ENCODE data around the gene TSPAN3. TPM values are rescaled to one million over a fixed set of nuclear protein-coding genes. Genes with fewer than 3 reads are reported as not detected.
A peak's percentile ranks its signal among the peaks of the same experiment; 100 is the strongest.

The TSPAN3 gene
- total RNA-seq, 2 experiments from 2014 or later: 14.7 to 15.5 TPM

- H3K4me1 ChIP-seq (ENCODE audit: insufficient read depth, low read length): peaks cover 4% of the 10 kb centered on the region
- H3K36me3 Mint-ChIP-seq (ENCODE audit: low read depth): no peaks in the 10 kb centered on the region
- no peaks in the 10 kb centered on the region for H3K36me3 ChIP-seq (ENCODE audit: insufficient read depth, low read length)
- ChIA-PET CTCF (no interaction called here), POLR2A (no interaction called here)
- TF ChIP-seq CTCF (IDR thresholded peaks at IDR 0.05): no peak
- no peaks in the 10 kb centered on the region for H3K9me3 ChIP-seq (ENCODE audit: control insufficient read depth in 1 of 2, insufficient read depth in 1 of 2, low read length in 2 of 2)
- H3K4me3 ChIP-seq (ENCODE audit: low read length): no peak overlapping the region
- no peak overlapping the region for H3K27ac ChIP-seq (ENCODE audit: low read depth in 1 of 2, low read length in 2 of 2)
- ATAC-seq (ENCODE audit: poor library complexity) (no peak), DNase-seq (no peak)
- intact Hi-C loops (cut with DNase I, micrococcal nuclease): loop anchor here in 1 of 2 experiments (10.0 kb wide), 1 partner anchor 1798 kb away; the partner anchor contains the start of gene MORF4L1
- peaks cover 4% of the 10 kb centered on the region for H3K27me3 Mint-ChIP-seq
- H3K4me1 Mint-ChIP-seq (ENCODE audit: low read depth): peaks cover 8% of the 10 kb centered on the region
- H3K4me3 Mint-ChIP-seq: no peak overlapping the region
- no peaks in the 10 kb centered on the region for H3K9me3 Mint-ChIP-seq
- H3K27ac Mint-ChIP-seq: no peak overlapping the region
- no peaks in the 10 kb centered on the region for H3K27me3 ChIP-seq (ENCODE audit: control insufficient read depth in 1 of 2, insufficient read depth in 2 of 2, low read length in 2 of 2)
Measured at GRCh38 chr15:77076323-77076915, 5.5 kb upstream of the TSPAN3 start.

- no peak for TF ChIP-seq CTCF (IDR thresholded peaks at IDR 0.05)
- H3K4me1 Mint-ChIP-seq (ENCODE audit: low read depth): peaks cover 14% of the 10 kb centered on the region
- peaks cover 3% of the 10 kb centered on the region for H3K36me3 Mint-ChIP-seq (ENCODE audit: low read depth)
- Histone ChIP-seq H3K4me1 (ENCODE audit: insufficient read depth, low read length) (peaks cover 9% of the 10 kb centered on the region), H3K27ac (ENCODE audit: low read depth in 1 of 2, low read length in 2 of 2) (no peak overlapping the region), H3K36me3 (ENCODE audit: insufficient read depth, low read length) (no peaks in the 10 kb centered on the region), H3K4me3 (ENCODE audit: low read length) (no peak overlapping the region), H3K27me3 (ENCODE audit: control insufficient read depth in 1 of 2, insufficient read depth in 2 of 2, low read length in 2 of 2) (no peaks in the 10 kb centered on the region), H3K9me3 (ENCODE audit: control insufficient read depth in 1 of 2, insufficient read depth in 1 of 2, low read length in 2 of 2) (no peaks in the 10 kb centered on the region)
- H3K27me3 Mint-ChIP-seq: peaks cover 4% of the 10 kb centered on the region
- no peaks in the 10 kb centered on the region for H3K9me3 Mint-ChIP-seq
- ChIA-PET POLR2A (no interaction called here), CTCF (no interaction called here)
- H3K27ac Mint-ChIP-seq: no peak overlapping the region
- ATAC-seq (ENCODE audit: poor library complexity): no peak
- no peak overlapping the region for H3K4me3 Mint-ChIP-seq
- intact Hi-C loops (cut with DNase I, micrococcal nuclease): loop anchor here in 1 of 2 experiments (10.0 kb wide), 1 partner anchor 1799 kb away; the partner anchor contains the start of gene MORF4L1
- DNase-seq: no peak
Measured at GRCh38 chr15:77075528-77075927, 4.6 kb upstream of the TSPAN3 start.

GRCh38 chr15:77074350-77074749 is 3.4 kb upstream of the TSPAN3 start:
- Mint-ChIP-seq H3K4me3 (peak overlapping the region; percentile 13), H3K36me3 (ENCODE audit: low read depth) (peaks cover 7% of the 10 kb centered on the region), H3K27me3 (peaks cover 4% of the 10 kb centered on the region), H3K4me1 (ENCODE audit: low read depth) (peaks cover 21% of the 10 kb centered on the region), H3K27ac (no peak overlapping the region), H3K9me3 (no peaks in the 10 kb centered on the region)
- no peak for ATAC-seq (ENCODE audit: poor library complexity)
- H3K4me3 ChIP-seq (ENCODE audit: low read length): no peak overlapping the region
- CTCF ChIA-PET: no interaction called here
- H3K27ac ChIP-seq (ENCODE audit: low read depth in 1 of 2, low read length in 2 of 2): no peak overlapping the region
- POLR2A ChIA-PET: no interaction called here
- no peaks in the 10 kb centered on the region for H3K36me3 ChIP-seq (ENCODE audit: insufficient read depth, low read length)
- H3K27me3 ChIP-seq (ENCODE audit: control insufficient read depth in 1 of 2, insufficient read depth in 2 of 2, low read length in 2 of 2): no peaks in the 10 kb centered on the region
- no peaks in the 10 kb centered on the region for H3K9me3 ChIP-seq (ENCODE audit: control insufficient read depth in 1 of 2, insufficient read depth in 1 of 2, low read length in 2 of 2)
- peaks cover 18% of the 10 kb centered on the region for H3K4me1 ChIP-seq (ENCODE audit: insufficient read depth, low read length)
- intact Hi-C loops (cut with DNase I, micrococcal nuclease): loop anchor here (5.0 to 10.0 kb wide), 4 partner anchors 142 to 1800 kb away; partner anchors contain the start of genes HMG20A (in 1 of the 2), MORF4L1 (in 1 of the 2), PEAK1 (in 1 of the 2) and RCN2 (in 1 of the 2)
- DNase-seq: no peak
- no peak for TF ChIP-seq CTCF (IDR thresholded peaks at IDR 0.05)
